ENCODE measurements around the gene RAC2. TPM values are rescaled to one million over a fixed set of nuclear protein-coding genes. Genes with fewer than 3 reads are reported as not detected.

RAC2 gene
- total and polyA plus RNA-seq, 3 donors from 2014 or later: 1.2 to 15.5 (median 10.7) TPM

DNA sequence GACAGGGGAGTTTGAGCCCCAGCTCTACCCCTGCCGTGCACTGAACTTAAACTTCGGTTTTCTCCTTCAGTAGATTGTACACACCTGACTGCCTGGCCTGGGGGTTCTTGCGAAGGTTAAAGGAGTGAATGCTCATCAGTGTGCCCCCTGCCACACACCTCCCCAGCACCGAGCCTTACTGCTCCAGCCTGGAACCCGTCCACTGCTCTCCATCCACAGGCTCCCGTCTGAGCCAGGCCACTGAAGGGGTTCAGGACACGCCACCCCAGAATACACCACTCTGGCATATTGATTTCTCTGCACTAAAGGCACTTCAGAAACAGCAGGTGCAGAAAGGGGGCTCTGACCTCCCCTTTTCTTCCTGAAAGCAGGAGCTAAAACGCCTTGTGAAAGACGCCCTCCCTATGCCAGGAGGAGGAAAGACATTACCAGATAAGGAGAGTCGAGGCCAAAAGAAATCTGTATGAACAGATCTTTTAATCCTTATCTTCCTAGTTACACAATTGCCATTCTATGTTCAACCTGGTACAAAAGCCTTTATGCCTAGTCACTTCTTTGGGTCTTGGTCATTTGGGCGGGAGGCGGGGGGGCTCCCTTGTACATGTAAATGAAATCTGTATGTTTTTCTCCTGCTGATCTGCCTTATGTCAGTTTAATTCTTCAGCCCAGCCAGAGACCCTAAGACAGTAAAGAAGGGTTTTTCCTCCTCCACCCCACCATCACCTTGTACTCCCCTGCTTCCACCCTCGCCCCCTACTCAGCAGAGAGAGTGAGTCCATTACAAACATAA is 29.9 kb downstream of the RAC2 start:
- Histone ChIP-seq H3K27ac (peak overlapping the region; percentile 45 to 55), H3K9me3 (no peaks in the 10 kb centered on the region), H3K4me3 (no peak overlapping the region), H3K4me1 (peaks cover 5% of the 10 kb centered on the region), H3K27me3 (no peaks in the 10 kb centered on the region), H3K36me3 (ENCODE audit: low read depth, missing control alignments) (no peaks in the 10 kb centered on the region)
- TF ChIP-seq, protein P1, sequence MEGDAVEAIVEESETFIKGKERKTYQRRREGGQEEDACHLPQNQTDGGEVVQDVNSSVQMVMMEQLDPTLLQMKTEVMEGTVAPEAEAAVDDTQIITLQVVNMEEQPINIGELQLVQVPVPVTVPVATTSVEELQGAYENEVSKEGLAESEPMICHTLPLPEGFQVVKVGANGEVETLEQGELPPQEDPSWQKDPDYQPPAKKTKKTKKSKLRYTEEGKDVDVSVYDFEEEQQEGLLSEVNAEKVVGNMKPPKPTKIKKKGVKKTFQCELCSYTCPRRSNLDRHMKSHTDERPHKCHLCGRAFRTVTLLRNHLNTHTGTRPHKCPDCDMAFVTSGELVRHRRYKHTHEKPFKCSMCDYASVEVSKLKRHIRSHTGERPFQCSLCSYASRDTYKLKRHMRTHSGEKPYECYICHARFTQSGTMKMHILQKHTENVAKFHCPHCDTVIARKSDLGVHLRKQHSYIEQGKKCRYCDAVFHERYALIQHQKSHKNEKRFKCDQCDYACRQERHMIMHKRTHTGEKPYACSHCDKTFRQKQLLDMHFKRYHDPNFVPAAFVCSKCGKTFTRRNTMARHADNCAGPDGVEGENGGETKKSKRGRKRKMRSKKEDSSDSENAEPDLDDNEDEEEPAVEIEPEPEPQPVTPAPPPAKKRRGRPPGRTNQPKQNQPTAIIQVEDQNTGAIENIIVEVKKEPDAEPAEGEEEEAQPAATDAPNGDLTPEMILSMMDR (IDR thresholded peaks at IDR 0.05): no peak
- TF ChIP-seq POLR2A (IDR thresholded peaks at IDR 0.05): no peak
- DNase-seq: no peak
- intact Hi-C loops (cut with DNase I; ENCODE audit: low total_unique reads): no loop called here
- WGBS, 2 donors: 72 to 80% methylated on average over 13 of the region's 13 CpGs

DNA sequence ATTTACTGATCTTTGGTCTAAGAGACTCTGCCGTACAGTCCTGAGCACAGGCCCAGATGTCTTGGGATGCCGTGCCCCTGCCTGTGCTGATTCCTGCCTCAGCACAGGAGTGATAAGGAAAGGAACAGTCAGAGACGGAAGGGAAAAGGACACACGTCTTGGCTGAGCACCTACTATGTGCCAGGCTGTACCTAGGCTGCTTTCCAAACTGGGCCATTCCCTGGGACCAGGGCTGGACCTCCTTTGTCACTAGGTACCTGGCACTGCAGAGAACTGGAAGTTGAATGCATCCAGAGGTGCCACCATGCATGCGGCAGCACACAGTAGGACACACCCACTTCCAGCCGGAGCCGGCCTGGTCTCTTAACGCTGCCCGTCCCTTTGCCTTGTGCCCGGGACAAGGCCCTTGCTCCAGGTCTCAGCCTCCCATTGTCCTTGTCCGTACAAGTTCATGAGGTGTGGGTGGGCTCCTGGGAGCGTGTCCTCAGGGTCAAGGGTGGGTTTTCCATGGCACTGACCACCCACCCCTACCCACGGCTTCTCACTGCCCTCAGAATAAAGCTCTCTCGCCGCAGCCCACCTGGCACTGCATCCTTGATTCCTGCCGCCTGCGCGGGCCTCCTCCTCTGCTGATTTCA is 30.7 kb downstream of the RAC2 start:
- Histone ChIP-seq H3K4me1 (peaks cover 5% of the 10 kb centered on the region), H3K4me3 (no peak overlapping the region), H3K9me3 (no peaks in the 10 kb centered on the region), H3K27ac (peak overlapping the region in 1 of 2 donors; percentile 51), H3K27me3 (no peaks in the 10 kb centered on the region), H3K36me3 (ENCODE audit: low read depth, missing control alignments) (no peaks in the 10 kb centered on the region)
- TF ChIP-seq, protein P1 (IDR thresholded peaks at IDR 0.05): no peak
- TF ChIP-seq POLR2A (IDR thresholded peaks at IDR 0.05): no peak
- 74 to 81% methylated on average over 18 of the region's 18 CpGs for WGBS, 2 donors
- intact Hi-C loops (cut with DNase I; ENCODE audit: low total_unique reads): no loop called here
- no peak for DNase-seq

DNA sequence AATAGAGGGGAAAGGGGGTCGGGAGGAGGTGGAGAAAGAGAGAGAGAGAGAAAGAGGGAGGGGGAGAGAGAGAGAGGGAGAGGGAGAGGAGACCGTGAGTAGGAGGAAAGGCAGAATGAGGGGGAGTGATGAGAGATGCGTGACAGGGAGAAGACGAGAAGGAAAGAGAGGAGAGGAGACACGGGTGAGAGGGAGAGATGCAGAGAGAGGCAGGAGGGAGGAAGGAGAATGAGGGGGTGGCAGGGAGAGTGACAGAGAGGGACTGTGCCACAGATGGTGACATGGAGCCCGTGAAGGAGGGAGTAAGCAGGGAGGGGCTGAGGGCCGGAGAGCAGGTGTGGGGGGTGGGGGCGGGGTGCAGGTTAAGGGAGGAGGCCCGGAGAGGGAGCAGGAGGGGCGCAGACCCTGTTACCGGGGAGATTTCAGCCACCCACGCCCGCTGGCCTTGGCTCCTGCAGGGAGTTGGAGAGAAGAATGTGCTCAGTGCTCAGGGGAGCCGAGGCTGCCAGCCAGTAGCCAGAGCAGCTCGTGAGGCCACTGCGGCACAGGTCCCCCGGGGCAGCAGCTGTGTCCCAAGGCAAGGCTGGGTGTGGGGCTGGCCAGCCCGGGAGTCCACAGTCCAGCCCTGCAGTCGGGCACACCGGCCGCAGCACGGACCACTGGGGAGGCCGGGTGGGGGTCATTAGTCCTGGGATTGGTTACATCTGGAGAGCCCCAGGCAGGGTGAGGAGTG is 31.7 kb downstream of the RAC2 start, which contains the start of gene SSTR3:
Gene SSTR3 (minus strand): TSS at position 304 of the 733 bp plus-strand sequence. CDS start 4,674 bp downstream, outside the sequence.
- peak; percentile 79 for DNase-seq
- no peak for TF ChIP-seq POLR2A (IDR thresholded peaks at IDR 0.05)
- TF ChIP-seq, protein P1 (IDR thresholded peaks at IDR 0.05): no peak
- intact Hi-C loops (cut with DNase I; ENCODE audit: low total_unique reads): no loop called here
- no peaks in the 10 kb centered on the region for H3K27me3 ChIP-seq
- no peaks in the 10 kb centered on the region for H3K36me3 ChIP-seq (ENCODE audit: low read depth, missing control alignments)
- WGBS, 2 donors: 23 to 28% methylated on average over 19 to 22 of the region's 23 CpGs
- peak within 1 kb of the TSS; percentile 59 to 74 for H3K27ac ChIP-seq
- H3K4me3 ChIP-seq: peak within 1 kb of the TSS in 1 of 2 donors; percentile 45
- H3K9me3 ChIP-seq: no peaks in the 10 kb centered on the region
- peaks cover 5% of the 10 kb centered on the region for H3K4me1 ChIP-seq

DNA sequence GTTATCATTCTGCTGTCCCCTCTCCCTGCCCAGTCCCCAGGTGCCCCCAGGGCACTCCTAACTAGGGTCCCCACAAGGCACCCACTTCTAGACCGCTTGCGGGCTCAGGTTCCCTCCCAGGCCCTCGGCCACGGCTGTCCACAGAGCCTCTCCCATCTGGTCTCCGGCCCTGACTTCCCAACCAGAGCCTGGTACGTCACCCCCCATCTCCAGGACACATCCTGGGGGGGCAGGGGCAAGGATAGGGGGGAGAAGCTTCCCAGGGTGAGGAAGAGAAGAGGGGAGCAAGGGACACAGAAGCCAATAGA is 32.2 kb downstream of the RAC2 start:
- Histone ChIP-seq H3K4me3 (peak overlapping the region in 1 of 2 donors; percentile 45), H3K4me1 (peaks cover 5% of the 10 kb centered on the region), H3K27ac (peak overlapping the region; percentile 59 to 74), H3K9me3 (no peaks in the 10 kb centered on the region), H3K36me3 (ENCODE audit: low read depth, missing control alignments) (no peaks in the 10 kb centered on the region), H3K27me3 (no peaks in the 10 kb centered on the region)
- TF ChIP-seq, protein P1 (IDR thresholded peaks at IDR 0.05): no peak
- no peak for TF ChIP-seq POLR2A (IDR thresholded peaks at IDR 0.05)
- intact Hi-C loops (cut with DNase I; ENCODE audit: low total_unique reads): no loop called here
- no peak for DNase-seq
- 53 to 63% methylated on average over 6 of the region's 6 CpGs for WGBS, 2 donors
